Stimulated activated CD8-positive, alpha-beta memory T cell treated with anti-CD3 and anti-CD28 coated beads, Interleukin-7, amount 100 ng/mL, for 4 hours (primary cell): ENCODE data around the gene TREML1.
"Not testable (repeated sequence)": the region's sequence is repeated elsewhere in the genome, so short reads cannot be mapped to it uniquely, and the experiment has no call there.

Source experiments
- DNase-seq, 2 donors: peaks; one replicate each; pipeline ENCODE4 v3.0.0-alpha.2; 2020; ENCODE audit warnings: low read depth in 2 of 2

The TREML1 gene

GRCh38 chr6:41153992-41154625 lies at the start of gene TREML1:
Gene TREML1, minus strand, starts transcription at chr6:41154347. Its CDS starts 59 bp downstream, at chr6:41154288.
- DNase-seq: no peak

- DNase-seq: no peak
These were observed 47.6 kb upstream of the TREML1 start for GRCh38 chr6:41201764-41202173.

- DNase-seq: no peak
These were observed 47.0 kb upstream of the TREML1 start, which contains the start of gene TREML2 for GRCh38 chr6:41200901-41201763. Gene TREML2, minus strand, starts transcription at chr6:41201149. Its CDS starts 141 bp downstream, at chr6:41201008.

- DNase-seq: peak; percentile 31 to 42
These were observed 46.3 kb upstream of the TREML1 start for GRCh38 chr6:41200296-41200900.

- no peak for DNase-seq
These were observed 45.6 kb upstream of the TREML1 start for GRCh38 chr6:41199552-41200246.

GRCh38 chr6:41197234-41197633 lies 43.1 kb upstream of the TREML1 start:
- no peak for DNase-seq

- no peak for DNase-seq
These were observed 40.2 kb upstream of the TREML1 start for GRCh38 chr6:41194386-41194785.

- no peak for DNase-seq
These were observed 39.7 kb upstream of the TREML1 start for GRCh38 chr6:41193884-41194283.

- no peak for DNase-seq
These were observed 39.1 kb upstream of the TREML1 start for GRCh38 chr6:41193171-41193734.

- no peak for DNase-seq
These were observed 37.4 kb upstream of the TREML1 start for GRCh38 chr6:41191569-41191968.

GRCh38 chr6:41190791-41191190 lies 36.6 kb upstream of the TREML1 start:
- no peak for DNase-seq

GRCh38 chr6:41189967-41190366 lies 35.8 kb upstream of the TREML1 start:
- DNase-seq: no peak

- DNase-seq: not testable (repeated sequence)
These were observed 34.9 kb upstream of the TREML1 start for GRCh38 chr6:41189046-41189445.

GRCh38 chr6:41187924-41188886 lies 34.1 kb upstream of the TREML1 start:
- no peak for DNase-seq

- DNase-seq: no peak
These were observed 31.9 kb upstream of the TREML1 start for GRCh38 chr6:41186031-41186562.

GRCh38 chr6:41184761-41185160 lies 30.6 kb upstream of the TREML1 start:
- no peak for DNase-seq

GRCh38 chr6:41182069-41183034 lies 28.2 kb upstream of the TREML1 start:
- DNase-seq: peak in 1 of 2 donors; percentile 30

GRCh38 chr6:41181566-41181965 lies 27.4 kb upstream of the TREML1 start:
- DNase-seq: no peak

GRCh38 chr6:41179163-41179562 lies 25.0 kb upstream of the TREML1 start:
- no peak for DNase-seq
